ENCODE measurements around the gene PTBP1.

GRCh38 chr19:861141-861755 is 64.0 kb downstream of the PTBP1 start:
- TF ChIP-seq CTCF (conservative IDR thresholded peaks at IDR 0.05 in 1 of 2, IDR thresholded peaks at IDR 0.05 in 1 of 2; ENCODE audit: low read depth in 1 of 2, low read length in 2 of 2) (no peak), EZH2 (IDR thresholded peaks at IDR 0.05; ENCODE audit: low read length, missing control alignments) (no peak)

Data from fibroblast of lung (primary cell).